HG03520 (cell line): ENCODE measurements around the gene WNK1.
"Not testable (repeated sequence)": the region's sequence is repeated elsewhere in the genome, so short reads cannot be mapped to it uniquely, and the experiment has no call there.

Experiments
- ATAC-seq: cut with Tn5 transposase; IDR thresholded peaks from one replicate; pipeline ENCODE4 v1.9.1; 2021; ENCODE audit warnings: mild to moderate bottlenecking, moderate library complexity; ENCODE audit not compliant: unreplicated experiment

Gene WNK1

GRCh38 chr12:906062-906585, 153.7 kb downstream of the WNK1 start:
- no peak for ATAC-seq

GRCh38 chr12:907413-908185, 155.2 kb downstream of the WNK1 start:
- ATAC-seq: no peak

GRCh38 chr12:909861-910260, 157.5 kb downstream of the WNK1 start:
- ATAC-seq: no peak

- no peak for ATAC-seq
Measured at GRCh38 chr12:910416-910815, 158.0 kb downstream of the WNK1 start.

GRCh38 chr12:911191-911826, 158.9 kb downstream of the WNK1 start:
- no peak for ATAC-seq

GRCh38 chr12:912466-913235, 160.3 kb downstream of the WNK1 start:
- ATAC-seq: no peak

GRCh38 chr12:913919-914698, 161.7 kb downstream of the WNK1 start:
- no peak for ATAC-seq

GRCh38 chr12:915090-915489, 162.7 kb downstream of the WNK1 start:
- no peak for ATAC-seq

GRCh38 chr12:916240-916639, 163.9 kb downstream of the WNK1 start:
- no peak for ATAC-seq

GRCh38 chr12:916712-917445, 164.5 kb downstream of the WNK1 start:
- ATAC-seq: no peak

- no peak for ATAC-seq
Measured at GRCh38 chr12:920676-921075, 168.3 kb downstream of the WNK1 start.

- no peak for ATAC-seq
Measured at GRCh38 chr12:922285-922684, 169.9 kb downstream of the WNK1 start.

GRCh38 chr12:926641-927040, 174.3 kb downstream of the WNK1 start:
- ATAC-seq: no peak

- no peak for ATAC-seq
Measured at GRCh38 chr12:931060-931459, 178.7 kb downstream of the WNK1 start.

GRCh38 chr12:931591-931990, 179.2 kb downstream of the WNK1 start:
- no peak for ATAC-seq

GRCh38 chr12:935891-936290, 183.5 kb downstream of the WNK1 start:
- not testable (repeated sequence) for ATAC-seq

GRCh38 chr12:936377-937345, 184.3 kb downstream of the WNK1 start:
- no peak for ATAC-seq

- ATAC-seq: no peak
Measured at GRCh38 chr12:938810-939209, 186.4 kb downstream of the WNK1 start.

- ATAC-seq: no peak
Measured at GRCh38 chr12:943051-943450, 190.7 kb downstream of the WNK1 start.
